GM12878 (cell line): Measurements from ENCODE around the gene PLBD1.

Experiments
- CHD2 ChIP-seq: IDR thresholded peaks from 2 replicates; pipeline ENCODE4 v1.6.1; 2011; ENCODE audit warnings: low read depth, low read length, improper control_type of control experiment, borderline replicate concordance
- RAD21 ChIP-seq: IDR thresholded peaks from 2 replicates; pipeline ENCODE4 v1.6.1; 2011; ENCODE audit warnings: mild to moderate bottlenecking, low read depth, low read length, moderate library complexity; ENCODE audit not compliant: insufficient read depth
- ZNF384 ChIP-seq: IDR thresholded peaks from 2 replicates; pipeline ENCODE4 v1.6.1; 2012; ENCODE audit warnings: low read depth, mild to moderate bottlenecking, low read length, improper control_type of control experiment, borderline replicate concordance

GRCh38 chr12:14576896-14577295 lies 9.2 kb upstream of the PLBD1 start:
- TF ChIP-seq RAD21 (no peak), ZNF384 (no peak), CHD2 (no peak)
